Activated CD8-positive, alpha-beta memory T cell treated with anti-CD3 and anti-CD28 coated beads, Interleukin-2, amount 50 U/mL, for 48 hours (primary cell): Measurements from ENCODE around the gene B3GALNT1.
"Not testable (repeated sequence)": the region's sequence is repeated elsewhere in the genome, so short reads cannot be mapped to it uniquely, and the experiment has no call there.

Experiments used
- DNase-seq: peaks from one replicate; pipeline ENCODE4 v3.0.0-alpha.2; 2020

The B3GALNT1 gene

GRCh38 chr3:161072751-161073150, 32.4 kb downstream of the B3GALNT1 start:
- no peak for DNase-seq

- no peak for DNase-seq
Measured at GRCh38 chr3:161072211-161072621, 32.9 kb downstream of the B3GALNT1 start.

DNA sequence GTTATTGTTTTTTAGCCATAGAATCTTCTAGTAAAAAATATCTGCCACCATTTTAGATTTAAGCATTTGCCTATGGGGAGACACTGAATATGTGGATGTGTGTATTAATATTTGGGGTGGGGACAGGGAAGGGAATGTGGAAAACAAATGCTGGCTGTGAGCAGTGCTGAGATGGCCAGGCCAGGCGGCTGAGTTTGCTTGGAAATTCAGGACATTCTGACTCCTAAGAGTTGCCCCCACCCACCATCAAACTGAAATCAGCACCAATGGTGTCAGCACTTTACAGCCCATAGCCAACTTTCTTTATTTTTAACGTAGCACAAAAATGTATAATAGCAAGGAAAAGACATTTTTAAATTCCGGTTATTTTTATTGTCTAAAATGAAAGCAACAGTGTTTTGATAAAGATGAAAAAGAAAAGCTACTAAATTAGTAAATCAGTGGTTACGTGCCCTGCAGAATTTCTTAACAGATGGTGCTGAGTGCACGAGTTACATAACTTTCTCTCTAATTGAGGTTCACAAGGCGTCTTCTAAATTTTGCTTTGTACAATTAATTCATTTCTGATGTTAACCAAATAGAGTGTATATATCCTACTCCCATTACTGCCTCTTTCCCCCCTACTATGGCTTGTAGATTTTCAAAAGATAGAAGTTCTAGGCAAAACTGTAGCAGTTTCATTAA, 34.0 kb downstream of the B3GALNT1 start:
- DNase-seq, result no peak

GRCh38 chr3:161070252-161070930, 34.8 kb downstream of the B3GALNT1 start:
- DNase-seq, result no peak

- no peak for DNase-seq
Measured at GRCh38 chr3:161069511-161070251, 35.5 kb downstream of the B3GALNT1 start.

DNA sequence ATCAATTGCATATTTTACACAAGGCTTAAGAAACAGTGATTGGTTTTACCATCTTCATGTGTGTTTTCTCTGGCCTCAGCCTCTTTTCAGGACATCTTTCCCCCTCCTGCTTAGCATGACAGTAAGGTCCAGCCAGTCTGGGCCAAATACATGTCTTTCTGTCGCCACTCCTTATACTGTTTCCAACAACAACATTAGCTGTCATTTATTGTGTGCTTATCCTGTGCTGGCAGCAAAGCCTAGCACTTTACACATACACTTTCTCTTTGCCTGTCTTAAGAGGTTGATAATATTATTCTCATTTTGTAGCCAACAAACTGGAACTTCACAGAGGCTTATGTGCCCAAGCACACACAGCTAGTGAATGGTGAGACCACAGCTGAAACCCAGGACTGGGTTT, 37.8 kb downstream of the B3GALNT1 start:
- DNase-seq, result no peak

DNA sequence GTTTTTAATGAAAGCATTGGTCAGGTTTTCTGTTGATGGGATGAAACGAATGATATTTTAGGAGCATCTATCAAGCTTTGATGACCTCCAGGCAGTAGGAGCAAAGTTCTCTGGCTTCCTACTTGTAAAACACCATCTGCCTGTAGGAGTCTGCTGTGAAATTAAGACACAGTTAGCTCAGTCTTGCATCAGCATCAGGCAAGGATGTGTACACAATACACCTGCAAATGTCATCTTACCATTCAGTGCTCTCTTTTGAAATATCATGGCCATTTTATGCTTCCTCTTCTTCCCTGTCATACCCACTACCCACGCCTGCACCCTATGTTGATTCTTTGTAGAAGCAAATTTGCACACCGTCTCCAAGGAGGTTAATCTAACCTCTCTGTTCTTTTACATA, 38.2 kb downstream of the B3GALNT1 start:
- DNase-seq, result no peak

GRCh38 chr3:161064413-161064812, 40.7 kb downstream of the B3GALNT1 start:
- DNase-seq, result no peak

DNA sequence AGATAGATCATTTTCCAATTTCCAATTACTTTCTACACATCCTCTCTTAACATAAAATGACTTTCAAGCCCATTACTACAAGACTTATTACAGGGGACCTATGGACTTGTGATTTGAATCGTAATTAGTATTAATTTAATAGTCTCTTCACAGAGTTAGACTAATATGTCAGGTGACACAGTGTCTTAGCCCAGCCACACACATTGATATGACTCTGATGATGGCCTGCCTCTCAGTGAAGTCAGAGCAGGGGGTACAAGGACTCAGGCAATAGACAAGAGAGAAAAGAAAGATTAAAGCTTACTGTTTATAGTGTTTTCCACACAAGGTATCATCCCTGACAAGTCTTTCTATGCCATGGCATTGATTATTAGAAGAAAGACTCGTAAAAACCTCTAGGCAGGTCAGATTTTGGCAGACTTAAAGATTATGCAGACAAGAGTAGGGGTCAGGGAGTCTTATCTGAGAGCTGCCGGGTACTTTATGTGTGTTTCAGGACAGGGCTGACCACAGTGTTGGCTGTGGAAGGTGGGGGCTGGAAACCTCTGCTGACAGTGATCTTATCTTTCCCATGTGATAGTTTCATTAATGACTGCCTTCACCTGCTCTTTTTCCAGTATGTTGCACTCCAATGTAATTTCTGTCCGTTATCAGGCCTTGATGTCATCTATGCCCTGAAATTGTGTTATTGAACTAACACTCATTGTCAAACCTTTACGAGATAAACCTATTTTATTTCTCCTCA, 50.1 kb downstream of the B3GALNT1 start:
- DNase-seq, result no peak

DNA sequence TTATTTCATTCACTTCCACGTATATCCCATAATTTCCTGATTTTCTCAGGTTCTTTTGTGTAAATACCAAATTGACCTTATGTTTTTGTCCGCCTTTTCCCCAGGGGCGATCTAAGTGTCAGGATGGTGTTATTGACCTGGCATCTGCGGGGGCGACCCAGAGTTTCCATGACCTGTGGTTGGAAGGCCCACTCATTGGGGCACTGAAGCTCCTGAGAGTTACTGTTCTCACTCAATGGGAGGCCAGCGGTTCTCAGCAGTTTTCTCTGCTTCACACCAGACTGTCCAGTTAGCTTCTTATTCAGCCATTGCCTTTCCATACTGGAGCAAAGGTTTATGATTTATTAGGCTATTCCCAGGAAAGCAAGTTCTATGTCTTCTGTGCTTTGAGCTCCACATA, 53.3 kb downstream of the B3GALNT1 start:
- no peak for DNase-seq

DNA sequence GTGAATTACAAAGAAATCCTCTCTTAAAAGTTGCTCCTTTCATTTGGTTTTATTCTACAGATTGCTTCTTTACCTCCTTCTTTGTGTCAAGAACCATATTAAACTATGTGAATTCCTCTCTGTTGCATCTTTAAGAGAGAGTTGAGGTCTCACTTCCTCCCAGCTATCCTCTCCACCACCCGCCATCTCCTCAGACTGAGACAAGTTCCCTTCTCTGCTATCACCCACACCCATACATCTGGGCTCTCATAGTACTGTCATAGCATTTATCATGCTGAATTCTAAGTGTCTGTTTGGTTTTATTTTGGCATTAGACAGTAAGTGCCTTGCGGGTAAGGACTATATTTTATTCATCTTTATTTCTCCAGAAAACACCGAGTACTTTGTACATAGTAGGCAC, 54.2 kb downstream of the B3GALNT1 start:
- DNase-seq, result no peak

DNA sequence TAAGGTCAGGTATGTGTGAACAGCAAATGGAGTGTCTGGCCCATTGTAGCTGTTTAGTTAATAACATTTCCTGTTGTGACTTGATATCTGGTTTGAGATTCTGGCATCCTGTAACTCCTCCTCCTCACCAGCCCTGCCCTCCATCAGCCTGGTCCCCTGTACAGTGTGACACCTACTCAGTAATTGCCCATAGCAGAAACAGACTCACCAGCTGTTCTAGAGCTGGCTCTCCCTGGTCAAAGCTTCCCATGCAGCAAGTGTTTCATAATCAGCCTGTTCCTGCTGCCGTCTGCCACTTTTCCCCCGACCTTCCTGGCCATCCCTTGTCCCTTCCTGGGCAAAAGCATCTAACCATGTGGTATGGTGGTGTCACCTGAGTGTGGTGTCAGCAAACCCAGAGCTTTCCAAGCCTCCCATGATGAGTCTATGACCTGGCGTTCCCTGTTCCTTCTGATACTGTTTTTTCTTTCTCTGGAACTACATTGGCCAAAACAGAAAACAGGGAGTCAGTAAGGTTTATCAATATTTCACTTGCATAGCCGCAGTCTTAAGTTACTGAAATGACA, 55.4 kb downstream of the B3GALNT1 start:
- no peak for DNase-seq

GRCh38 chr3:161043336-161044035, 61.7 kb downstream of the B3GALNT1 start:
- no peak for DNase-seq

DNA sequence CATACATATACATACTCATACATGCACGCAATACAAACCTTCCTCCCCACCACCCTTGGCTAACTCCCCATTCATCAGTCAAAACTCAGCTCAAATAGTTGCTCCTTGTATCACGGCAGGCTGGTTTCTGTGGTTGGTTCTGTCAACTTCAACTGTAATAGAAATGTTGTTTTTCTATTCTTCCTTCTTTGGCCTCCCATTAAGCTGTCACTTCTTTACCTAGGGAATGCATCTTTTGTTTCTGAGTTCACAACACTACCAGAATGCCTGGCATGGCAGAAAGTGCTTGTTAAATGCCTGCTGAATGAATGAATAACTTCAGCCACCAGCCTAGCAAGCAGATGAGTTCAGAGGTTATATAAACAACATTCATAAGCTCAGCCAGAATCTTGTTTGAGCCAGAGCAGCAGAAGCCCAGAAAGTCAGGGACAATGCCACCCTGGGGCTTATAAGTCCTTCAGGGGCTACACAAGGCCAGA, 63.1 kb downstream of the B3GALNT1 start:
- no peak for DNase-seq

DNA sequence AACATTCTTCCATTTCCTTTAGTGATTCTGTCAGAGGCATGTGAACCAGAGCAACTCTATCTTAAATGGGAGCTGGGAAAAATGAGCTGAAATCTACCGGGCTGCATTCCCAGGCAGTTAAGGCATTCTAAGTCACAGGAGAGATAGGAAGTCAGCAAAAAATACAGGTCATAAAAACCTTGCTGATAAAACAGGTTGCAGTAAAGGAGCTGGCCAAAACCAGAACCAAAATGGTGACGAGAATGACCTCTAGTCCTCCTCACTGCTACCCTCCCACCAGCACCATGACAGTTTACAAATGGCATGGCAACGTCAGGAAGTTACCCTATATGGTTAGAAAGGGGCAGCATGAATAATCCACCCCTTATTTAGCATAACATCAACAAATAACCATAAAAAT, 66.4 kb downstream of the B3GALNT1 start:
- DNase-seq, result no peak

DNA sequence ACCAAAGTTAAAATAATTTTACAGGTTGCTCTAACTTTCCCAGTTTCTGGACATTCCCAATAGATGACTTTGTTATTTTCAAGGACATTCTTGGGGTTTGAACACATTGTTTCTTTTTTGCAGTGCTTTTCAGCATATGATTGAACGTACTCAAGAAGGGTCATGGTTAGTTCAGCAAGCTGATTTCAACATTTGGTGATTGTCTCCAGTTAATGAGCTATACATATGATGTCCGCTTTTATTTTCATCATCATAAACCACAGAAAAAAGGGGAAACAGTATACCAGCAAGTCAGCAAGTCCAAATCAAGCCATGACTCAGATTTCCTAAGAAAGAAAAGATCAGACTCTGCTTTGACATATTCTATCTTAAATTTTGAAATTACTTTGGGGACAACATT, 69.4 kb downstream of the B3GALNT1 start:
- DNase-seq, result no peak

GRCh38 chr3:161034913-161035550, 70.1 kb downstream of the B3GALNT1 start:
- DNase-seq, result not testable (repeated sequence)
